ENCODE data around the gene ABHD14A.

- TF ChIP-seq POLR2AphosphoS5 (IDR thresholded peaks at IDR 0.05) (no peak), POLR2A (IDR thresholded peaks at IDR 0.05) (no peak), CTCF (IDR thresholded peaks at IDR 0.05) (no peak)
Observed at GRCh38 chr3:51998774-51999173, 23.9 kb downstream of the ABHD14A start.
